GM18508 (cell line): ENCODE data around the gene TMEM132D.
"Not testable (repeated sequence)": the region's sequence is repeated elsewhere in the genome, so short reads cannot be mapped to it uniquely, and the experiment has no call there.

Source experiments
- ATAC-seq: cut with Tn5 transposase; IDR thresholded peaks from one replicate; pipeline ENCODE4 v1.9.1; 2021; ENCODE audit warnings: moderate number of reproducible peaks; ENCODE audit not compliant: insufficient read depth, unreplicated experiment

TMEM132D gene

GRCh38 chr12:129052373-129052772 is 851.5 kb downstream of the TMEM132D start:
- ATAC-seq: no peak

GRCh38 chr12:129049917-129050316 is 853.9 kb downstream of the TMEM132D start:
- no peak for ATAC-seq

GRCh38 chr12:129043334-129043733 is 860.5 kb downstream of the TMEM132D start:
- not testable (repeated sequence) for ATAC-seq

- no peak for ATAC-seq
These were observed 867.7 kb downstream of the TMEM132D start for GRCh38 chr12:129036135-129036534.

GRCh38 chr12:129034558-129035289 is 869.1 kb downstream of the TMEM132D start:
- no peak for ATAC-seq

- no peak for ATAC-seq
These were observed 875.0 kb downstream of the TMEM132D start for GRCh38 chr12:129028844-129029243.

- no peak for ATAC-seq
These were observed 878.8 kb downstream of the TMEM132D start for GRCh38 chr12:129025055-129025454.
